HG03575 (cell line): Measurements from ENCODE around the gene TTC19.

Experiments used
- ATAC-seq: cut with Tn5 transposase; IDR thresholded peaks from one replicate; pipeline ENCODE4 v1.9.1; 2021; ENCODE audit not compliant: unreplicated experiment, insufficient number of reproducible peaks, low FRiP score; ENCODE audit errors: extremely low read depth

The TTC19 gene

DNA sequence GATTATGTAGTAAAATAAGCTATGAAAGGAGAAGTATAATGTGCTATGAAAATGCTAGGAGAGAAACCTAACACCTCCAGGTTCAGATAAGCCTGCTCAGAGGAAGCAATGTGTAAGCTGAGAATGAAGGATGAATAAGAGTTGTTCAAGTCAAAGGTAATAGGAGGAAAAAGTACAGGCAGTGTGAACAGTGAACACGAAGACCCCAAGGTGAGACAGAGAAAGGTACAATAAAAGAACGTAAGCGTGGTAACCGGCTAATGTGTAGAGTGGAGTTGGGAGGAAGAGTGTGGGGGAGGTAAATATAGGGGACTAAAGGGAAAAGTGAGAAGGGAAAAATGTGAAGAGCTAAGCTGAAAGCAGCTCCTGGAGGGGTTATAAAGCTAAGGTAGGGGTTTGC, 74.2 kb downstream of the TTC19 start:
- no peak for ATAC-seq

DNA sequence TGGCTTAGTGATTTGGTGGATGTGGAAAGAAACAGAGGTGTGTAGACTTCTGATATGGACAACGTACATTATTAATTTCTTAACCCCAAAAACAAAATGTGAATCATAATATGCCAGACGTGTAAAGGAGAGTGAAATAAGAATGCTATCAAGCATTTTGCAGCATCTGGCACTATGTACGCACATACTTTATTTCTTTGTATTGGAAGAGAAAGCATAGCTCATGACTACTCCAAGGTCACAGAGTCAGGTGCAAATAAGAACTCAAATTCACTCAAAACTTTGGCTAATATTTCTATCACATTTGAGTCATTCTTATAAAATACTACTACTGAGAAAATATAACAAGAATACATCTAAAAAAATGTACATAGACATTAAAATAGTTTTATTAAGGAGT, 74.8 kb downstream of the TTC19 start:
- ATAC-seq, result no peak

DNA sequence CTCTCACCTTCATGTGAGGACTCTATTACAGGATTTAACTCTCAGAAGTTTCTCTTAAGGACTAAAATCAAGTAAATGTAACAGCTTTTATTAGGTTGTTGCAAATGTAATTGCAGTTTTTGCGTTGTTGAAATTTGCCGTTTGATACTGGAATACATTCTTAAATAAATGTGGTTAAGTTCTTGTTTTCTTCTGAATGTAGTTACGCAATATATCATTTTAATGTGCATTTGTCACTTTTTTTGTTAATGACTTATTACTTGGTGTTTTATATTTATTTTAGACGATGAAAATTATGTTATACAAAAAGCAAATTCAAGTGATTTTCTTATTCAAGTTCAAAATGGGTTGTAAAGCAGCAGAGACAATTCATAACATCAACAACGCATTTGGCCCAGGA, 76.3 kb downstream of the TTC19 start:
- ATAC-seq, result no peak
